ENCODE results near the gene CNTNAP2. TPM values are rescaled to one million over a fixed set of nuclear protein-coding genes. Genes with fewer than 3 reads are reported as not detected.

Gene CNTNAP2
- total RNA-seq, 6 experiments from 2014 or later: 0.07 to 0.13 (median 0.12) TPM; not detected in 3

DNA sequence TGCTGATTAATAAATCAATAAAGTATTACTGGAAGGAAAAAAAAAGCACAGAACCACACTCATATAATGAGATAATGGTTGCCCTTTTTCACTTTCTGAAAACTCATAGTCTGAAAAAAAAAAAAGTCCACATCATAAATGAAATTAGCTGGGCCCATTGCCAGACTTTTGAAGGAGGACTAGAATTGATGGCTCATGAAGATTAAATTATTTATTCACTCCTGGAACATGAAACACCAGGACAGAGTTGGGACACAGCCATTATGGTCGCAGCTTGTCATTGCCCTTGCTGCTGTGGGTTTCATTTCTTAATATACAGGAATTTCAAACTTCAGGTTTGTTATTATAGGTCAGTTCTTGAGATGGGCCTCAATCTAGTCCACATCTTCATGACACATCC, 91.9 kb downstream of the CNTNAP2 start:
- TF ChIP-seq, protein P1, sequence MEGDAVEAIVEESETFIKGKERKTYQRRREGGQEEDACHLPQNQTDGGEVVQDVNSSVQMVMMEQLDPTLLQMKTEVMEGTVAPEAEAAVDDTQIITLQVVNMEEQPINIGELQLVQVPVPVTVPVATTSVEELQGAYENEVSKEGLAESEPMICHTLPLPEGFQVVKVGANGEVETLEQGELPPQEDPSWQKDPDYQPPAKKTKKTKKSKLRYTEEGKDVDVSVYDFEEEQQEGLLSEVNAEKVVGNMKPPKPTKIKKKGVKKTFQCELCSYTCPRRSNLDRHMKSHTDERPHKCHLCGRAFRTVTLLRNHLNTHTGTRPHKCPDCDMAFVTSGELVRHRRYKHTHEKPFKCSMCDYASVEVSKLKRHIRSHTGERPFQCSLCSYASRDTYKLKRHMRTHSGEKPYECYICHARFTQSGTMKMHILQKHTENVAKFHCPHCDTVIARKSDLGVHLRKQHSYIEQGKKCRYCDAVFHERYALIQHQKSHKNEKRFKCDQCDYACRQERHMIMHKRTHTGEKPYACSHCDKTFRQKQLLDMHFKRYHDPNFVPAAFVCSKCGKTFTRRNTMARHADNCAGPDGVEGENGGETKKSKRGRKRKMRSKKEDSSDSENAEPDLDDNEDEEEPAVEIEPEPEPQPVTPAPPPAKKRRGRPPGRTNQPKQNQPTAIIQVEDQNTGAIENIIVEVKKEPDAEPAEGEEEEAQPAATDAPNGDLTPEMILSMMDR (IDR thresholded peaks at IDR 0.05): no peak
- peaks cover under 1% of the 10 kb centered on the region; the same call in 1 of the 2 replicates for H3K27me3 Mint-ChIP-seq (ENCODE audit: insufficient read depth)
- no peak overlapping the region for H3K27ac Mint-ChIP-seq
- H3K4me1 Mint-ChIP-seq (ENCODE audit: low read depth): no peaks in the 10 kb centered on the region
- no peak overlapping the region for H3K4me3 Mint-ChIP-seq
- peaks cover 13% of the 10 kb centered on the region for H3K9me3 Mint-ChIP-seq
- H3K36me3 Mint-ChIP-seq (ENCODE audit: low read depth): no peaks in the 10 kb centered on the region
- DNase-seq: no peak

- Mint-ChIP-seq H3K27me3 (ENCODE audit: insufficient read depth) (no peaks in the 10 kb centered on the region), H3K4me3 (no peak overlapping the region), H3K27ac (no peak overlapping the region), H3K9me3 (peaks cover 46% of the 10 kb centered on the region), H3K36me3 (ENCODE audit: low read depth) (0 out of 2 replicates have a peak, but pooled peaks cover 3% of the 10 kb centered on the region), H3K4me1 (ENCODE audit: low read depth) (no peaks in the 10 kb centered on the region)
- TF ChIP-seq, protein P1 (IDR thresholded peaks at IDR 0.05): no peak
- no peak for DNase-seq
Observed at GRCh38 chr7:146214842-146215241, 98.2 kb downstream of the CNTNAP2 start.

DNA sequence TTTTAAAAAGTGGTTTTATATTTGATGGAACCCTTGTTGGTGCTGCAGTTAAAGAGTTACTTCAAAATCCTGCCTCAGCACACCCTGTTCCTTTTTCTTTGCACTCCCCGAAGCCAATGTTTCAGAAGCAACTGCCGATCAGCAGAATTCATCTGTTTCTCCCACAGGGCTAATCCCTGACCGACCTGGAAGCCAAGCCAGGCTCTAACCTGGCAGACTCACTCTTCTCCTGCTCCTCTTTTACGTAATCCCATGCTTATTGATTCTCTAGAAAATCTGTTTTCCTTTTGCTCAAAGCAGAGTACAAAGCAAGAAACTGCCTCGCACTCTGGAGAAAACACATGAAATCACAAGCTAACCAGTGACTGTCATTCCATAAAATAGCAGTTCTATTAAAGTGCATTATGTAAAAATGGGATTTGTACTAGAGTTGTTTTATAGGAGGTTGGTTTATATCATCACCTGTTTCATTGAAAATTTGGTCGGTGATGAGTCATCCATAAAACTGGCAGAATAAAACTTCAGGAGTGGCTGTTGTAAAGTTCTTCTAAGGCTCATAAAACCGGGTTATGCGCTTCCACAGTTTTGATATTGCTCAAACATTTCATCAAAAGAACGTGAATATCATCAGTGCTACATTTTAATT, 99.9 kb downstream of the CNTNAP2 start:
- H3K4me1 Mint-ChIP-seq (ENCODE audit: low read depth): no peaks in the 10 kb centered on the region
- H3K9me3 Mint-ChIP-seq: peaks cover 45% of the 10 kb centered on the region
- TF ChIP-seq, protein P1 (IDR thresholded peaks at IDR 0.05): no peak
- no peak overlapping the region for H3K4me3 Mint-ChIP-seq
- no peak overlapping the region for H3K27ac Mint-ChIP-seq
- H3K36me3 Mint-ChIP-seq (ENCODE audit: low read depth): 0 out of 2 replicates have a peak, but pooled peaks cover 3% of the 10 kb centered on the region
- DNase-seq: no peak
- H3K27me3 Mint-ChIP-seq (ENCODE audit: insufficient read depth): no peaks in the 10 kb centered on the region

DNA sequence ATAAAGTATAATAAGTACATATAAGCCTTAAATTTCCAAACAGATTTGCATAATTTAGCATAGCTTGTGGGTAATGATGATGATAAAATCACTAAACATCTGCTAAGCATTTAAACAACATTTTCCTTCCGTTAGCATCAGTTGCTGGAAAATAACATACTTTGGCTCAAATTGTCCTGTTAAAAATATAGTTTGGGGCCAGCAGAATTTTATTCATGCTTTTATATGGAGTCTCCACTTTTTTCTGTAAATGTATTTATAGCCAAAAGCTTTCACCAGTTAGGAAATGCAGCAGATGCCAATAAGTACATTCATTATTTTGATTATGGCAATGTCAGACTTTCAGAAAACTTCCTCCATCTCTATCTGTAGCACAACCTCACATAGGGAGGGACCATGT, 107.2 kb downstream of the CNTNAP2 start:
- TF ChIP-seq, protein P1 (IDR thresholded peaks at IDR 0.05): no peak
- no peak overlapping the region for H3K4me3 Mint-ChIP-seq
- H3K27ac Mint-ChIP-seq: no peak overlapping the region
- no peaks in the 10 kb centered on the region for H3K36me3 Mint-ChIP-seq (ENCODE audit: low read depth)
- DNase-seq: no peak
- H3K4me1 Mint-ChIP-seq (ENCODE audit: low read depth): no peaks in the 10 kb centered on the region
- no peaks in the 10 kb centered on the region for H3K27me3 Mint-ChIP-seq (ENCODE audit: insufficient read depth)
- H3K9me3 Mint-ChIP-seq: peaks cover 23% of the 10 kb centered on the region

- H3K27ac Mint-ChIP-seq: no peak overlapping the region
- no peaks in the 10 kb centered on the region for H3K36me3 Mint-ChIP-seq (ENCODE audit: low read depth)
- no peak overlapping the region for H3K4me3 Mint-ChIP-seq
- no peak for DNase-seq
- H3K4me1 Mint-ChIP-seq (ENCODE audit: low read depth): no peaks in the 10 kb centered on the region
- H3K27me3 Mint-ChIP-seq (ENCODE audit: insufficient read depth): no peaks in the 10 kb centered on the region
- peaks cover 16% of the 10 kb centered on the region for H3K9me3 Mint-ChIP-seq
- TF ChIP-seq, protein P1 (IDR thresholded peaks at IDR 0.05): no peak
Observed at GRCh38 chr7:146232604-146233003, 116.0 kb downstream of the CNTNAP2 start.

Measured in HFFc6 (cell line).